Lower leg skin (tissue), 4 donors: ENCODE results near the gene TAGLN2. TPM values are rescaled to one million over a fixed set of nuclear protein-coding genes. Genes with fewer than 3 reads are reported as not detected.

Source experiments
- DNase-seq, 2 donors: peaks; one replicate each; pipeline ENCODE4 v3.0.0-alpha.2; 2019; ENCODE audit warnings: low spot score in 2 of 2
- H3K4me3 ChIP-seq: fragments of 200-600 bp; sonication (generic); 2 replicates; pipeline ENCODE4 v1.5.1; 2017; ENCODE audit warnings: mild to moderate bottlenecking, low read depth; ENCODE audit not compliant: poor library complexity, severe bottlenecking
- POLR2A ChIP-seq, 2 donors: fragments of 450-650 bp; IDR thresholded peaks; one replicate each; pipeline ENCODE4 v1.6.1; 2016 to 2017; ENCODE audit warnings: antibody characterized with exemption in 2 of 2, mild to moderate bottlenecking in 1 of 2, moderate library complexity in 1 of 2
- WGBS, 2 donors: methylation state at CpG; one replicate each; pipeline ENCODE4 v1.1.5; 2018; 5-methylcytosine and 5-hydroxymethylcytosine counted together
- intact Hi-C: fragments of 100-400 bp; cut with DNase I; formaldehyde crosslinking; loops from one replicate; pipeline ENCODE4 v1.15.0; 2023; ENCODE audit warnings: low total_unique reads
- total RNA-seq, 4 donors: library from RNA; depleted of rRNA; stranded (reverse); fragments of >200 nt; gene quantifications; one replicate each; pipeline ENCODE4 v1.1.0, GENCODE V29; 2016
- TF ChIP-seq, protein P1 (sequence below), 3 donors: fragments of 450-650 bp; IDR thresholded peaks; one replicate each; pipeline ENCODE4 v1.5.1; 2016; ENCODE audit warnings: antibody characterized with exemption in 3 of 3, mild to moderate bottlenecking in 3 of 3, moderate library complexity in 2 of 3

TAGLN2 gene
- total RNA-seq, 4 donors from 2014 or later = 244 to 413 (median 306) TPM

DNA sequence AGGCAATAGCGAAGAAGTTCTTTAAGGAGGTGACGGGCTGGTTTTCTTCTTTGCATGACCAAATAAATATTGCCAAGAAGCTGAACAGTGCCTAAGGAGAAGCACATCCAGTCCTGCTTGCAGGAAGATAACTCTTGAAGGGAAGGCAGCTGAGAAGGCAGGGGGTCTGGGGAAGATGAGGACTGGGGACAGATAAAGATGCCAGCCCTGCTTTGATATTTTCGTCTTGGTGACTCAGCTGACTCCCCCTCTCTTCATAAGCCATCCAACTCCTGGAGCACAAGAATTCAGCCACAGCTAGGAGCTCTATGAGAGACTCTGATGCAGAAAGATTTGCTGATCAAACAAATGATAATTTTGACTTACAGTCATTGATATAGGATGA lies 28.8 kb downstream of the TAGLN2 start:
- no peak for DNase-seq
- 65 to 66% methylated on average over 3 of the region's 3 CpGs for whole genome bisulfite sequencing, 2 donors
- intact Hi-C loops = no loop called here
- H3K4me3 ChIP-seq = no peak overlapping the region
- TF ChIP-seq, protein P1, sequence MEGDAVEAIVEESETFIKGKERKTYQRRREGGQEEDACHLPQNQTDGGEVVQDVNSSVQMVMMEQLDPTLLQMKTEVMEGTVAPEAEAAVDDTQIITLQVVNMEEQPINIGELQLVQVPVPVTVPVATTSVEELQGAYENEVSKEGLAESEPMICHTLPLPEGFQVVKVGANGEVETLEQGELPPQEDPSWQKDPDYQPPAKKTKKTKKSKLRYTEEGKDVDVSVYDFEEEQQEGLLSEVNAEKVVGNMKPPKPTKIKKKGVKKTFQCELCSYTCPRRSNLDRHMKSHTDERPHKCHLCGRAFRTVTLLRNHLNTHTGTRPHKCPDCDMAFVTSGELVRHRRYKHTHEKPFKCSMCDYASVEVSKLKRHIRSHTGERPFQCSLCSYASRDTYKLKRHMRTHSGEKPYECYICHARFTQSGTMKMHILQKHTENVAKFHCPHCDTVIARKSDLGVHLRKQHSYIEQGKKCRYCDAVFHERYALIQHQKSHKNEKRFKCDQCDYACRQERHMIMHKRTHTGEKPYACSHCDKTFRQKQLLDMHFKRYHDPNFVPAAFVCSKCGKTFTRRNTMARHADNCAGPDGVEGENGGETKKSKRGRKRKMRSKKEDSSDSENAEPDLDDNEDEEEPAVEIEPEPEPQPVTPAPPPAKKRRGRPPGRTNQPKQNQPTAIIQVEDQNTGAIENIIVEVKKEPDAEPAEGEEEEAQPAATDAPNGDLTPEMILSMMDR (IDR thresholded peaks at IDR 0.05) = no peak
- no peak for TF ChIP-seq POLR2A (IDR thresholded peaks at IDR 0.05)

DNA sequence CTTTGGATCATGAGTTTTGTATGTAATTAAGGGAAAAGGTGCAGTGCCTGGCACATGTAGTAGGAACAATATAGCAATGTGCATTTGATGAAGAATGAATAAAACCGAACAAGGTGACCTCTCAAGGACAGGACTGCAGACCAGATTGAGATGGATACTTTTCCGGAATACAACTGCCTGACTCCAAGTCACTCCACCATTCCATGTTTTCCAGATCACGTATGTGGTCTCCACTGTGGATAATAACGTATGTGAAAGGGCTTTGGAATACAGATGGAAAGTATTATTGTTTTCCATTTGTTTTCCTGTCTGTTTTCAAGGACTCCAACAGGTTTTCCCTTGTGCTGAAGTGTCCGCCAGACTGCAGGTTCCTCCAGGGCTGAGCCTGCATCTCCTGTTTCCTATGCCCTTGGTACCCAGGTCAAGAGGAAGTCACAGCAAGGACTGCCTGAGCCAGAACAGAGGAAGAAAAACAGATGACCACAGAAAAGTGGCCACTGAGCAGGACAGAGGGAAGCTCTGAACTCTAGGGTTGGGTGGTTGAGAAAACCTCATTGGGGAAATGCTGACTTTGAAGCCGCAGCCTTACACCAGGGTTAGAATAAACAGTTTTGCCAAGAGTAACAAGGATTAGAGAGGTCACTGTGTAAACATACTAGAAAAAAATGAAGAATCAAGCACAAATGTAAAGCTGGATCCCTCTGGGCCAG lies 29.3 kb downstream of the TAGLN2 start:
- no peak for DNase-seq
- TF ChIP-seq, protein P1 (IDR thresholded peaks at IDR 0.05) = no peak
- TF ChIP-seq POLR2A (IDR thresholded peaks at IDR 0.05) = no peak
- intact Hi-C loops = no loop called here
- 56 to 69% methylated on average over 6 of the region's 6 CpGs for WGBS, 2 donors
- H3K4me3 ChIP-seq = no peak overlapping the region

DNA sequence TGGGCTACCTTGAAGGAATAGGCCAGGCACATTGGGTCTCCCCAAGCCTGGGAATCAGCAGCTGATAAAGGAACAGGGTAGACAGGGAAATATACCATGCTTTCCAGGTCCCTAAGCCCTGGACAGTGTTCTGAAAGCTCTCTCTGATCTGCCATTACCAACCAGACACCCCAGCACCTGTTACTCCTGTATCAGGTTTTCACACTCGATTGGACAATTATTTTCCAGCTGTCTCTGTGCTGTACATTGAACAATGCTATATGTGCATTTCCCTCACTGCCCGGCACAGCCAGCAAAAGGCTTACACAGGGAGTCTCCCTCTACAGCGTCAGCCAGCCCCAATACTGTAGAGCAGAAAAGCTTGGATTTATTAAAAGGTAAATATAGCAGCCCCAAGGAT lies 30.0 kb downstream of the TAGLN2 start:
- no peak overlapping the region for H3K4me3 ChIP-seq
- DNase-seq = no peak
- intact Hi-C loops = no loop called here
- WGBS, 2 donors = 68 to 75% methylated on average over 3 of the region's 3 CpGs
- TF ChIP-seq, protein P1 (IDR thresholded peaks at IDR 0.05) = no peak
- no peak for TF ChIP-seq POLR2A (IDR thresholded peaks at IDR 0.05)

DNA sequence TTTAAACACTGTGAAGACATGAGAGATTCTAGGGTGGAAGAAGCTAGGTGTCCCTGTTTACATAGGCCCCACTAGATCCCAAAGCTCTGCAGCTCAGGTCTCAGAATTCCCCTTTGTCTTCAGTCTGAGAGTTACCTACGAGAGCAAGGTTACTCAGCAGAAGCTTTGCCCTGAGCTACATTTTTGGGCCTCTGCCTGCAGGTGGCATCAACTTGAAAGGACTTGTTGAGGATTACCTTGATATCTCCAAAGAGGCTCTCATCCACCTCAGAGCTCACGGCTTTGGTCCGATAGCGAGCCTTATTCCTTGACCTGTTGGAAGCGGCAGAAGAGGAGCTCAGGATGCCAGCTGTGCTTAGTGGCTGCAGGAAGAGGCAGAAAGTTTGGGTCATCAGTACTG lies 32.4 kb downstream of the TAGLN2 start:
- TF ChIP-seq, protein P1 (IDR thresholded peaks at IDR 0.05) = no peak
- TF ChIP-seq POLR2A (IDR thresholded peaks at IDR 0.05) = no peak
- 68 to 76% methylated on average over 5 of the region's 5 CpGs for WGBS, 2 donors
- H3K4me3 ChIP-seq = no peak overlapping the region
- intact Hi-C loops = no loop called here
- DNase-seq = no peak

DNA sequence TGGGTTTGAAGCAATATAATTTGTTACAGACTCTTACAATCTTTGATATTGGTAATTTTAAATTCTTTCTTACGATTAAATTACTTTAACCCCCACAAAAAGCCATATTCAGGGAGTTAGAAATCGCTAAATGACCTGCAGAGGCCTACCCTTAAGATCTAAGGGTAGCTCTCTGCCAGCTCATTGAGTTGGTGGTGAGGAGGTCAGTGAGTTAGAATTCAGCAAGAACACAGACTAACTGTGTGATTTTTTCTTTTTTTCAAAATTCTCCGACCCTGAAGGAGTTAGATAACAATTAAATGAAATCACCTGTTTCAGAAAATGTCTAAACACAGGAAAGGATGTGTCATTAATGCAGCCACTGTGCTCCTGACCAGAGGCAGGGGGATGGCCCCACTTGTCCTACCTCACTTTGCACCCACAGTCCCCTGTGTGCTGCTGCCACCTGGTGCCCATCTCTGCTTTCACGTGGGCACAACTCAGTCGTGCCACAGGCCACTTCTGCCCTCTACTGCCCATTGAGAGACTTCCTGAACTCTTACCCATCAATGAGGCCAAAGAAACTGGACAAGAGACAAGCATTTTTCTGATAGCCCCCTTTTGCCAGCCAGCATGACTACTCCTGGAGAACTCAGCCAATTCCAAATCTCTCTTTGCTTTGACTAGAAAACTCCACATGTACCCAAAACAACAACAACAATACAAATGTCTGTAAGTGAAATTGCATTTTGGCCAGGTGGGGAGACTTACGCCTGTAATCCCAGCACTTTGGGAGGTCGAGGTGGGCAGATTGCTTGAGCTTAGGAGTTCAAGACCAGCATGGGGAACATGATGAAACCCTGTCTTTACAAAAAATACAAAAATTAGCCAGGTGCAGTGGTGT lies 33.8 kb downstream of the TAGLN2 start:
- DNase-seq = peak; percentile 81 to 94
- intact Hi-C loops = loop anchor here (2.0 kb wide), 1 partner anchor 93 kb away; no protein-coding TSS in a partner anchor
- no peak overlapping the region for H3K4me3 ChIP-seq
- TF ChIP-seq, protein P1 (IDR thresholded peaks at IDR 0.05) = peak in 1 of 3 donors; percentile 64
- no peak for TF ChIP-seq POLR2A (IDR thresholded peaks at IDR 0.05)
- 46% methylated on average over 7 of the region's 7 CpGs for WGBS, 2 donors
